GM18505 (cell line): ENCODE measurements around the gene MID1.

Experiments
- ATAC-seq: cut with Tn5 transposase; IDR thresholded peaks from one replicate; pipeline ENCODE4 v1.9.1; 2021; ENCODE audit not compliant: unreplicated experiment
- POLR2A ChIP-seq: IDR thresholded peaks from 4 replicates; pipeline ENCODE4 v1.6.1; 2011; ENCODE audit warnings: borderline replicate concordance; ENCODE audit not compliant: insufficient read depth, insufficient read length; ENCODE audit errors: extremely low read depth

Gene MID1

DNA sequence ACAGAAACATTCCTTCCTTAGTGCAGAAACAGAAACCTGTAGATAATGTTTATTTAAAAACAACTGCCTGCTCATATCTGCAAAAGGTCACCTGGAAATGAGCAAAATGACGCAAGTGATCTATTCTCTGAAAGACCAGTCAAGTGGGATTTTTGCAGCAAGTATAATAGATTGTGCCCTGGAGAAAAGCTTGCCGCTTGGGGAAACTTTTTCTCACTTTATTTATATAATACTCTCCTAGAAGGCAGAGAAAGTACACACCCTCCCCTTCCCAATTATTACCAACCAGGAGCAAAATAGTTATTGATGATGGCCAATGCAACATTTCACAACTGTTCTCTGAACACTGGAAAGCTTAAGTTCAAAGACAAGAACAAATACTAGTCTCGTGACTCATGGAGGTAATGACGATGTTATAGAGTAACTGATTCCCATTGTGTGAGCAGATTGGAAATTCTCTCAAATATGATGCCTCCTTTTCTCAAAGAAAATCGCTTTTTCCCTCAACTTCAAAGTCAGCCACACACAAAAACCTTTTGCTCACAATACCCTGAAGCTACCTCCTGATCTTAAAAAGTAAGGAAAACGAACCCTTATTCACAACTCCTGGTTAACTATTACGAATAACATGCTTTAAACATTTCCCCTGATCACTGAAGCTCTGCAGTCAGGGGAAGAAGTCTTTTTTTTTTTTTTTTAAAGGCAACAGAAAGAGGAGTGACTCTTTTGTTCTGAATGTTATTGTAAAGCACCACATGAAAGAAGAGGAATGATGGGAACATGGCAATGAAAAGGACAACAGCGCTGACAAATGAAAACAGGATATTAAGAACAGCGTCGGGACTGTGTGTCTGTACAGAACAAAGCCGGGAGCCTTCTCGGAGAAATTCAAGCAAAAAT lies 41.0 kb downstream of the MID1 start:
- TF ChIP-seq POLR2A: no peak
- ATAC-seq: no peak

DNA sequence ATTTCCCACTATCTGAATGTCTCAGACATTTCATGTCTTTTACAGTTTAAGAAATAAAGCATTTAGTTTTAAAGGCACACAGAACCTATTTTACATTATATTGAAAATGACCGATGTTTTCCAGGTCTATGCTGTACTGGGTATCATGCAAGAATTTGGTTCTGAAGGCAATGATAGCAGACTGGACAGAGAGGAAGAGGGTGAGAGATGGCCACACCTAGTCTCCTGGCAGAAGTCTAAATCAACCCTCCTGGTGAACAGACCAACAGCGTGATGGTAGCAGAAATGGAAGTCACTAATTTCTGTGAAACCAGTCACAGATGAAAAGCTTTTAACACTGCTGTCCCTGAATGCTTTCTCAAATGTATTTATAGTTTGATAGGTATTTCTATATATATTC lies 41.9 kb downstream of the MID1 start:
- ATAC-seq: no peak
- TF ChIP-seq POLR2A: no peak

DNA sequence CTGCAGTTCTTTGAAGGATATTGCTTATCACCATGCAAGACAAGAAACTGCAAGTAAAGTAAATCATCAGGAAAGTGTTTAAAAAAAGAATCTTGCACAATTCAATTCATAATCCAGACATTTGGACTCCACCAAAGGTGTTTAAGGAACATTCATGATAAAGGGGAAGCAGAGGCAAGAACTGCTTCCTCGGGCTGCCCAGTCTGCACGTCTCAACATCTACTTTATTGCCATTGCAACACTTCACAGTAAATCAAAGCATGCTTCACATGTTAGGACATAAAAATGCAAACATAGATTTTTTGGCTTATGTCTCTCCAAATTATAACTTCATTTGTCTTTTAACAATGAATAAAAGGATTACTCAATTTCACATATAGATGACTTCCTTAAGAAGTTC lies 42.5 kb downstream of the MID1 start:
- no peak for ATAC-seq
- TF ChIP-seq POLR2A: no peak

DNA sequence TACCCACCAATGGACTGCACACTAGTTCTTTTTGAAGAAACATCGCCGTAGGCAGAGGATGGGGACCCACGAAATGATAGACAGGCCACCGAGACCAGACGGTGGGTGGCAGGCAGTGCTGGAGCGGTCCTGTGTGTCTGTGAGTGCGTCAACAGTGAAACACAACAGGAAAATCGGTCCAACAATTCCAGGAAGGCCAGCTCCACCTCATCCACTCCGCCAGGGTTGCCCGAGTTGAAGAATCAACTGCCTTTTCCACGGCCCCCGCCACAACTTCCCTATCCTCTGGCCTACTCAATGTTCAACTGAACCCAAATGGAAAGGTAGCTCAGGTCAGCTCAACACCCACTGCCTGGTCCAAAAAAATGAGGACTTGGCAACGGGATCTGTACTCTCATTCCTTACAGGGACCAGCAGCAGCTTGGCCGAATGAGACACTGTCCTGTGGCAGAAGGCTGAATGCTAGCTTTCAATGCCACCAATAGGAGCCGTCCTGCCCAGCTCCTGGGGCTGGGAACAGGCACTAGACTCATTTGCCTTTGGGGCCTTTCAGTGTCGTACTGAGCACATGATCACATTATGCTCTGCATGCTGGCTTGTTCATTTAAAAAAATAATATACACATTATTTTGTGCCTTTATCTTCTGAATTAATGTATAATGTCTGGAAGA lies 43.5 kb downstream of the MID1 start:
- ATAC-seq: no peak
- TF ChIP-seq POLR2A: no peak

DNA sequence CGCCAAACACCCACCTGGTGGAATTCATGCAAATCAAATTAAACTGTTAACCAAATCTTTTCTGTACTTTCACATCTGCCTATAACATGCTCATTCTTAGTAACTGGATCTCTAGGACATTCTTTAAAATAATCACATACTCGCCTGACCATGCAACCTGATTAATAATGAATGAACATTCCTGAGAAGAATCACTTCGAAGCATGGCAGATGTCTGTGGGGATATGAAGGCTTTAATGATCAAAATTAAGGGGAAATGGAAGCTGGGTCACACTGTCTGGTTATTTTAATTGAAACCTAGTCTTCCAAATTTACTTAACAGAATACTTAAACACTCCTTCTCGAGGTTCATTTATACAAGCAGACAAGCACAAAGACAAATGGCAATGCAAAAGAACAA lies 44.2 kb downstream of the MID1 start:
- TF ChIP-seq POLR2A: no peak
- no peak for ATAC-seq

DNA sequence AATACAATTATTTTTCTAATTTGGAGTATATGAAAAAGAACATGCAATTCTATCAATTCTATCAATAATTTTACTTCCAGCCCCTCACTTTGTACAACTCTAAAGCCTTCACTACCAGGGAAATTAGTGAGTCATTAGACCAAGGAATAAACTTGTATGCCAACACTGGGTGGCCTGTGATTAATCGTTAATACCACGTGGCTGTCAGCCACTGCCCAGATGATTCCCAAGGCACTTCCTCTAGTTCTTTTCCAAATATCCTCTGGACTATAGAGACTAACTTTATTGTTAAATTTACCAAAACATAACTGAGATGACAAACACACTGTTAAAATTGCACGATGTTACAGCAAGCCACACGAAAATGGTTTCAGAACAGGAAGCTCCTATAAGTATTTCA lies 45.7 kb downstream of the MID1 start:
- TF ChIP-seq POLR2A: no peak
- no peak for ATAC-seq

DNA sequence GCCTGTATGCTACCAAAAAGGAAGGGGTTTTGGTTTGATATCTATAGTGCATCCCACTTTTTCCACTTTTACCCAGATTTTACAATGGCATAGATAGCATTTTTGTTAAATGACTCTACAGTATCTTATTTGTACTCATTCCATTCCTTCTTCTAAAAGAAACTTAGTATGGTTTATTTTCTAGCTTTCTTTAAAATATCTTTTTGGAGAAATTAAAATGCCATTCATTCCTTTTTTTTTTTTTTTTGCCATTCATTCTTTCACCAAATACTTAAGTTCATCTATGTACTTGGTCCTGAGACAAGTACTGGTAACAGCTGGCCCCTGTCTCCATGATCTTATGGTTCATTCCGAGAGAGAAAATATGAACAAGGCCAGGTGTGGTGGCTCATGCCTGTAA lies 49.1 kb downstream of the MID1 start:
- ATAC-seq: no peak
- no peak for TF ChIP-seq POLR2A

DNA sequence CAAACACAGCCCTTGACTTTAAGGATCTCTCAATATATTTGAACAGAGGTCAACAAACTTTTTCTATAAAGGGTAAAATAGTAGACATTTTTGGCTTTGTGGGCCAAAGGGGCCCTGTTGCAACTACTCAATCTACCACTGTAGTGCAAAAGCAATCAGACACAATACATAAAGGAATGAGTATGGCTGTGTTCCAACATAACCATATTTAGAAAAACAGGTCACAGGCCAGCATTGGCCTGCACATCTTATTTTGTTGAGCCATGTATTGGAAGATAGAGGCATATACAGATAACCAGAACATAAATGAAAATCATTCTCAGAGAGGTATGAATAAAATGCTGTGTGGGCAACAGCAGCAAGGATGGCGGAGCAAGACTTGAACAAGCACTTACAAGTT lies 49.8 kb downstream of the MID1 start:
- ATAC-seq: no peak
- no peak for TF ChIP-seq POLR2A

DNA sequence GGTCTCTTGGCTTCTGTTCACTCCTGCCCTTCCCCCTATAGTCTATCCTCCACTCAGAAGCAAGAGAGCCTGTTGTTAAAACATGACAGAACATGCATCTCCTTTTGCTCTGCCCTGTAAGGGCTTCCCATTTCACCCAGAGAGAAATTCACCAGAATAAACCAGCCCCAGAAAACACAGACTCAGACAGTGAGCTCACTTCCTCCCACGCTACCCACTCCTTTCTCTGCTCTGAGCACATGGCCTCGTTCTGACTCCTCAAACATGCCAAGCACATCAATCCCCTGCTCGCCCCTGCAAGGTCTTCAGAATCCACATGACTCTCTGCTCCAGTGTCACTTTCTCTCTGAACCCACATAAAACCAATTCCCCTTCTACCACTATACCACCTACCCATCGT lies 50.4 kb downstream of the MID1 start:
- ATAC-seq: no peak
- TF ChIP-seq POLR2A: no peak

DNA sequence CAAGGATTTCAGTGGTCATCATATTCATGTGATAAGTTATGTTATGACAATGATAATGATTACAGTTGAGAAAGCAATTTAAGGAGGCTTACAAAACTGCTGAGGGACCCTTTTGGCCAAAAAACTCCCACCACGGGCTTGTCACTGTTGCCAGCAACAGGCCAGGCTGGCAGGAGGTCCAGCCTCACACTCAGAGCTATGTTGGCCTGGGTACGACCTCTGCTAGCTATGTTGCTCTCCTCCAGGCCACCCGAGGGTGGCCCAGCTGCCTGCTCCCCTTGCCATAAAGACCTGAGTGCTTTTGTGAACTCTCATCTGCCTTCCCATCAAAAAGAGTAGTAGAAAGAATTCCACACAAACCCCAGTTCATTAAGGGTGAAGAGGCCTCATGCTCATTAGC lies 52.0 kb downstream of the MID1 start:
- no peak for ATAC-seq
- no peak for TF ChIP-seq POLR2A

DNA sequence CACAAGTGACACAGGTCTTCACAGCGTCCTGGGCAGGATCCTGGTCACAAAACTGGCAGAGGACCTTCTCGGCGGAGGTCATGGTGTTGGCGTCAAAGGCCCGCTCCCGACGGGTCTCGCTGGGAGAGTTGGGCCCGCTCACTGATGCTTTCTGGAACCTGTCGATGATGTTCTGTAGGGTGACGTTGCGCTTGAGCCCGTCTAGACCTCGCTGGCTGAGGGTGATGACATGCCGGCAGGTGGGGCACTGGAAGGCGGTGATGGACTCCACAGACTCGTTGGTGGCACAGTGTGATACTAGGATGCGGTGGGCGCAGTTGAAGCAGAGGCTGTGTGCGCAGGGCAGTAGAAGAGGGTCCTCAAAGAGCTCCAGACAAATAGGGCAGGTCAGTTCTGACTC lies 53.2 kb downstream of the MID1 start:
- no peak for TF ChIP-seq POLR2A
- no peak for ATAC-seq

DNA sequence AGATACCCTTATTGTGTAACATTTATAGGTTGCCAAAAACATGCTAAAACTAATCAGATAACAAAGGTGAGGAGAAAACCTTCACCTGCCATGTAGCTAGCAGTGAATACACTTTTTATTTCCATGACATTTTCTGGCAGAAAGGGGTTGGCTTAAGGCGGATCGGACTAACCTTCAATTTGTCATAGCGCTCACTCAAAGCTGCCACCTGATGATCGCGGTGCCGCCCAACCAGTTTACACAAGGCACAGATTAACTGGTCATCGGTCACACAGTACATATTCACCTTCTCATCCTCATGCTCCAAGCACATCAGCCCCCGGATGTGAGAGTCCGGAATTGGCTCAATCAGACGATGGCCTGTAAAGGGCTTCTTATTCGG lies 53.7 kb downstream of the MID1 start:
- ATAC-seq: no peak
- no peak for TF ChIP-seq POLR2A

DNA sequence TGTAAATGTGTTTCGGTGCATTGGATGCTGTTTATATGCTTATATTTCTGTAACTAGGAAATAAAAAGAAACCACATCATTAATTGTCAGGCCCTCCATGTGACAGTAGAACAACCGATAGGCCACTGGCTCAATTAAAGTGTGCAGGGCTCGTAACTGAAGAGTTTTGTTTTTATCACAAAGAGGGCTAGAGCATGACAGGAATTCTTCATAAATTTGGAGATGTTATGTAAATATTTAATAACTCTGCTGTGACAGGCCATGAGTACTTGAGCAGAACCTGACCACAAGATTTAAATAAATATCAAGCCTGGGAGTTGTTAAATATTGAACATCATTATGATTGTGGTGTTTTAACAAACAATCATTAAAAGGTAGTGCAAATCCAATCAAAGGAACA lies 55.9 kb downstream of the MID1 start:
- no peak for ATAC-seq
- no peak for TF ChIP-seq POLR2A

DNA sequence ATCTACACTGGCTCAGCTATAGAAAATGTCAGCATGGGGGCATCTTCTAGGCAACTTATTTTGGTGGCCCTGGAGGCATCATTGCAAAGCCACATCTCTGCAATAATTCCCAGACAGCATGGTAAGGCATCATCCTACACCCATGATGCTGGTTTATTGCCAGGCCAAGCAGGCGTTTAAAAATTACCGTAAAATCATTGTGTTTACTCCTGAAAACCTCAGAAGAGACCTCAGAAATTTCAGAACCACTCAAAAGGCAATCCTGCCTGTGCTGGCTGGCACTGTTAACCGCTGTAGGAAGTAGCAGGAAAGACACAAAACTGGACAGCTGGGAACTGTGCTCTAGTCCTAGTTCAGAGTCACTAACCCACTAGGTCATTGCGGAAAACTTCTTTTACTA lies 63.2 kb downstream of the MID1 start:
- no peak for TF ChIP-seq POLR2A
- no peak for ATAC-seq
